GM19023 (cell line): ENCODE data around the gene EML3.
"Not testable (repeated sequence)": the region's sequence is repeated elsewhere in the genome, so short reads cannot be mapped to it uniquely, and the experiment has no call there.

Source experiments
- ATAC-seq: cut with Tn5 transposase; IDR thresholded peaks from one replicate; pipeline ENCODE4 v1.9.1; 2021; ENCODE audit warnings: mild to moderate bottlenecking, moderate library complexity; ENCODE audit not compliant: unreplicated experiment

The EML3 gene

GRCh38 chr11:62612366-62613290 is at the start of gene EML3, which contains the start of gene ROM1:
Gene EML3, minus strand, starts transcription at chr11:62612775. Its CDS starts 318 bp downstream, at chr11:62612457.
Gene ROM1, plus strand, starts transcription at chr11:62613257. Its CDS starts 25 bp downstream, at chr11:62613282.
- ATAC-seq, result peak; percentile 74

- no peak for ATAC-seq
Observed at GRCh38 chr11:62656796-62657429, 44.3 kb upstream of the EML3 start.

- ATAC-seq, result no peak
Observed at GRCh38 chr11:62654297-62654696, 41.7 kb upstream of the EML3 start.

- no peak for ATAC-seq
Observed at GRCh38 chr11:62652161-62653006, 39.8 kb upstream of the EML3 start.

- ATAC-seq, result not testable (repeated sequence)
Observed at GRCh38 chr11:62650283-62650682, 37.7 kb upstream of the EML3 start.

GRCh38 chr11:62649486-62649885 is 36.9 kb upstream of the EML3 start:
- no peak for ATAC-seq

- ATAC-seq, result no peak
Observed at GRCh38 chr11:62648967-62649364, 36.4 kb upstream of the EML3 start.

- ATAC-seq, result no peak
Observed at GRCh38 chr11:62648185-62648966, 35.8 kb upstream of the EML3 start.

GRCh38 chr11:62647609-62648005 is 35.0 kb upstream of the EML3 start:
- no peak for ATAC-seq

- ATAC-seq, result no peak
Observed at GRCh38 chr11:62646825-62647608, 34.4 kb upstream of the EML3 start.

GRCh38 chr11:62645946-62646824 is 33.6 kb upstream of the EML3 start, which contains the start of gene GANAB:
Gene GANAB, minus strand, starts transcription at chr11:62646613. Its CDS starts 14 bp downstream, at chr11:62646599.
- ATAC-seq, result peak; percentile 91

- no peak for ATAC-seq
Observed at GRCh38 chr11:62645671-62645945, 33.0 kb upstream of the EML3 start.

- no peak for ATAC-seq
Observed at GRCh38 chr11:62644220-62644619, 31.6 kb upstream of the EML3 start.

- no peak for ATAC-seq
Observed at GRCh38 chr11:62632492-62632891, 19.9 kb upstream of the EML3 start.

GRCh38 chr11:62627713-62628112 is 15.1 kb upstream of the EML3 start:
- no peak for ATAC-seq

- no peak for ATAC-seq
Observed at GRCh38 chr11:62622476-62623089, 10.0 kb upstream of the EML3 start.

GRCh38 chr11:62621567-62622470 is 9.2 kb upstream of the EML3 start, which contains the start of gene B3GAT3:
Gene B3GAT3, minus strand, starts transcription at chr11:62621986. Its CDS starts 39 bp downstream, at chr11:62621947.
- ATAC-seq, result peak; percentile 97
